Type B pancreatic cell (in vitro differentiated cells): ENCODE measurements around the gene CACNA1B. TPM values are rescaled to one million over a fixed set of nuclear protein-coding genes. Genes with fewer than 3 reads are reported as not detected.

ENCODE experiments used
- DNase-seq: peaks from one replicate; pipeline ENCODE4 v3.0.0; 2021; ENCODE audit warnings: mixed read lengths; ENCODE audit not compliant: unreplicated experiment; ENCODE audit errors: extremely low spot score
- H3K27ac Mint-ChIP-seq: 2 replicates; pipeline ENCODE4 v1.8.0; 2021; ENCODE audit warnings: mild to moderate bottlenecking, mixed read lengths
- H3K27me3 Mint-ChIP-seq: 2 replicates; pipeline ENCODE4 v1.8.0; 2021; ENCODE audit warnings: mixed read lengths
- H3K36me3 Mint-ChIP-seq: 2 replicates; pipeline ENCODE4 v1.8.0; 2021; ENCODE audit warnings: mixed read lengths
- H3K4me1 Mint-ChIP-seq: one replicate; pipeline ENCODE4 v1.8.0; 2021; ENCODE audit warnings: mixed read lengths; ENCODE audit not compliant: unreplicated experiment
- H3K4me3 Mint-ChIP-seq: 2 replicates; pipeline ENCODE4 v1.8.0; 2021; ENCODE audit warnings: mild to moderate bottlenecking, mixed read lengths
- H3K9me3 Mint-ChIP-seq: 2 replicates; pipeline ENCODE4 v1.8.0; 2021; ENCODE audit warnings: mixed read lengths
- total RNA-seq: library from RNA; stranded (reverse); gene quantifications from 2 replicates; pipeline ENCODE4 v1.2.1, GENCODE V29; 2021; ENCODE audit warnings: low replicate concordance
- TF ChIP-seq, protein P1 (sequence below): fragments of 200-600 bp; sonication (generic); conservative IDR thresholded peaks from 2 replicates; pipeline ENCODE4 v1.5.0; 2021; ENCODE audit warnings: antibody characterized with exemption, mild to moderate bottlenecking

Gene CACNA1B
- total RNA-seq, 1 donor from 2014 or later = 2.4 TPM

DNA sequence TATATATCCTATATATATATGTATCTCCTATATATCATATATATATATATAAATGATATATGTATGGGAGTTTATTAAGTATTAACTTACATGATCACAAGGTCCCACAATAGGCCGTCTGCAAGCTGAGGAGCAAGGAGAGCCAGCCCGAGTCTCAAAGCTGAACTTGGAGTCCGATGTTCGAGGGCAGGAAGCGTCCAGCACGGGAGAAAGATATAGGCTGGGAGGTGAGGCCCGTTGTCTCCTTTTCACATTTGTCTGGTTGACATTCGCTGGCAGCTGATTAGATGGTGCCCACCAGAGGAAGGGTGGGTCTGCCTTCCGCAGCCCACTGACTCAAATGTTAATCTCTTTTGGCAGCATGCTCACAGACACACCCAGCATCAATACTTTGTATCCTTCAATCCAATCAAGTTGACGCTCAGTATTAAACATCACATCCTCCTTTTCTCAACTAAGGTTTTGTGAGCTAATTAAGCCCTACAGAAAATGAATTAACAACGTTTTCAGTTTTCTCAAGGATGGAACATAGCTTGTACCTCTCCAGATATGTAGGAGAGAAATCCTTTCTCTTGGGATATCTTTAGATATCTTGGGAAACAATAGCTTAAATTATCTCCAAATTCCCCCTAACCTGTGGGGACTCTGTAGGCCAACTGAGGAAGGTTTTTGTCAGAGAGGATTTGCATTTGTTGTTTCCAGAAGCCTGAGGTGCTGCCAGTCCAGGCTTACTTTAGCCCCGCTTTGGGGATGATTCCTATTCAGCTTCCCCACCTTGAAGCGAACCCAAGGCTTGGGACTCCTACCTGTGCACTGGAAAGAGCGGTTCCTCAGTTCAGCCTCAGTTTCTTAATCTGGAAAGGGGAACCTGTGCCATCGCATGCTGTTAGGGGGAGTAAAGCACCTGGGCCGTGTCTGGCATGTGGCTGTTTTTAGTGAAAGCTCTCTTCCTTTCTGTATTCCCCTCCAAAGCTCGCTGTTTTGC is 163.2 kb downstream of the CACNA1B start:
- peak; percentile 40 for DNase-seq
- Mint-ChIP-seq H3K36me3 (no peaks in the 10 kb centered on the region), H3K27me3 (peaks cover 8% of the 10 kb centered on the region), H3K4me1 (no peaks in the 10 kb centered on the region), H3K4me3 (no peak overlapping the region), H3K27ac (no peak overlapping the region), H3K9me3 (no peaks in the 10 kb centered on the region)
- TF ChIP-seq, protein P1, sequence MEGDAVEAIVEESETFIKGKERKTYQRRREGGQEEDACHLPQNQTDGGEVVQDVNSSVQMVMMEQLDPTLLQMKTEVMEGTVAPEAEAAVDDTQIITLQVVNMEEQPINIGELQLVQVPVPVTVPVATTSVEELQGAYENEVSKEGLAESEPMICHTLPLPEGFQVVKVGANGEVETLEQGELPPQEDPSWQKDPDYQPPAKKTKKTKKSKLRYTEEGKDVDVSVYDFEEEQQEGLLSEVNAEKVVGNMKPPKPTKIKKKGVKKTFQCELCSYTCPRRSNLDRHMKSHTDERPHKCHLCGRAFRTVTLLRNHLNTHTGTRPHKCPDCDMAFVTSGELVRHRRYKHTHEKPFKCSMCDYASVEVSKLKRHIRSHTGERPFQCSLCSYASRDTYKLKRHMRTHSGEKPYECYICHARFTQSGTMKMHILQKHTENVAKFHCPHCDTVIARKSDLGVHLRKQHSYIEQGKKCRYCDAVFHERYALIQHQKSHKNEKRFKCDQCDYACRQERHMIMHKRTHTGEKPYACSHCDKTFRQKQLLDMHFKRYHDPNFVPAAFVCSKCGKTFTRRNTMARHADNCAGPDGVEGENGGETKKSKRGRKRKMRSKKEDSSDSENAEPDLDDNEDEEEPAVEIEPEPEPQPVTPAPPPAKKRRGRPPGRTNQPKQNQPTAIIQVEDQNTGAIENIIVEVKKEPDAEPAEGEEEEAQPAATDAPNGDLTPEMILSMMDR = no peak

DNA sequence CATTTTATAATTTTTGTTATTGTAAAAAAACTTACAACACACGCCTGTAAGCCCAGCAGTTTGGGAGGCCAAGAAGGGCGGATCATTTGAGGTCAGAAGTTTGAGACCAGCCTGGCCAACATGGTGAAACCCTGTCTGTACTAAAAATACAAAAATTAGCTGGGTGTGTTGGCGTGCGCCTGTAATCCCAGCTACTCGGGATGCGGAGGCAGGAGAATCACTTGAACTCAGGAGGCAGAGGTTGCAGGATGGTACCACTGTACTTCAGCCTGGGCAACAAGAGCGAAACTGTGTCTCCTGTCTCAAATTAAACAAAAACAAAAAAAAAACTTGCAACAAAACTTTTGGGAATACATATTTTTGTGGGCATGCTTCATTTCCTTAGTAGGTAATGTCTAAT is 164.6 kb downstream of the CACNA1B start:
- no peaks in the 10 kb centered on the region for H3K4me1 Mint-ChIP-seq
- DNase-seq = no peak
- H3K4me3 Mint-ChIP-seq = no peak overlapping the region
- no peaks in the 10 kb centered on the region for H3K9me3 Mint-ChIP-seq
- H3K36me3 Mint-ChIP-seq = no peaks in the 10 kb centered on the region
- peaks cover 8% of the 10 kb centered on the region for H3K27me3 Mint-ChIP-seq
- TF ChIP-seq, protein P1 = no peak
- H3K27ac Mint-ChIP-seq = no peak overlapping the region

DNA sequence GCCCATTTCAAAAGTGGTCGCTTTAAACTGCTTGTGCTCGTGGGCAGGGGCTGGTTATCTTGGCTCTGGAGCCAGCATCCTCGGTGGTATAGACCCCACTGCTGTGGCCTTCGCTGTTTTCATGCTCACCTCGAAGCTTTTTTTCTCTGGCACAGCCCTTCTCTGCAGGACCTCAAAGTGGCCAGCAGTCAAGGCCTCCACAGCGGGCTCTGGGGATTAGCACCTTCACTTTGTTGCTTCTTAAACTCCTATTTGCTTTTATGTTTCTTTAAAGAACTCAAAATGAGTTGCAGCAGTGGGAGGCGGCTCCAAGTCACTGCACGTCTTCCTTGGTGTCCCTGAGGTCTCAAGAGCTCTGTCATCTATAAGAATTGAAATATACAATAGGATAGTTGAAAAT is 165.1 kb downstream of the CACNA1B start:
- peaks cover 8% of the 10 kb centered on the region for H3K27me3 Mint-ChIP-seq

DNA sequence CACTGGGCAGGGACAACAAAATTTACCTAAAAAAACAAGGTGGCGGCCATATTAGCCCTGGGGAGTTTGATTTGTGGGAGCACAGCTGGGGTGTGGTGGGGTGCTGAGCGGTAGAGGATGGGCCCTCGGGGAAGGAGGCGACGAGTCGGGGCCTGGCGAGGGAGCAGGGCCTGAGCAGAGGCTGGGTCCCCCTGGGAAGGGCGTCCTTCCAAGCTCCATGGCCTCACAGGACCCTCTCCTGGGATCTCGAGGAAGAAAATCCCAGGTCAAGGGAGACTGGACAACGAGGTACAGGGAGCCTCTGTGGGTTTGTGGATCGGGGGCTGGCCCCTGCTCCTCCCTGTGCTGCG is 165.5 kb downstream of the CACNA1B start:
- Mint-ChIP-seq H3K27me3 (peaks cover 8% of the 10 kb centered on the region), H3K9me3 (no peaks in the 10 kb centered on the region), H3K27ac (no peak overlapping the region), H3K36me3 (no peaks in the 10 kb centered on the region), H3K4me1 (peaks cover 6% of the 10 kb centered on the region), H3K4me3 (no peak overlapping the region)
- peak; percentile 27 for DNase-seq
- TF ChIP-seq, protein P1 = no peak

More for the DNA sequence above, 165.1 kb downstream of the CACNA1B start:
- H3K9me3 Mint-ChIP-seq = no peaks in the 10 kb centered on the region
- H3K4me1 Mint-ChIP-seq = peaks cover 4% of the 10 kb centered on the region
- H3K4me3 Mint-ChIP-seq = no peak overlapping the region
- peak; percentile 34 for DNase-seq
- no peaks in the 10 kb centered on the region for H3K36me3 Mint-ChIP-seq
- no peak overlapping the region for H3K27ac Mint-ChIP-seq
- TF ChIP-seq, protein P1 = no peak

DNA sequence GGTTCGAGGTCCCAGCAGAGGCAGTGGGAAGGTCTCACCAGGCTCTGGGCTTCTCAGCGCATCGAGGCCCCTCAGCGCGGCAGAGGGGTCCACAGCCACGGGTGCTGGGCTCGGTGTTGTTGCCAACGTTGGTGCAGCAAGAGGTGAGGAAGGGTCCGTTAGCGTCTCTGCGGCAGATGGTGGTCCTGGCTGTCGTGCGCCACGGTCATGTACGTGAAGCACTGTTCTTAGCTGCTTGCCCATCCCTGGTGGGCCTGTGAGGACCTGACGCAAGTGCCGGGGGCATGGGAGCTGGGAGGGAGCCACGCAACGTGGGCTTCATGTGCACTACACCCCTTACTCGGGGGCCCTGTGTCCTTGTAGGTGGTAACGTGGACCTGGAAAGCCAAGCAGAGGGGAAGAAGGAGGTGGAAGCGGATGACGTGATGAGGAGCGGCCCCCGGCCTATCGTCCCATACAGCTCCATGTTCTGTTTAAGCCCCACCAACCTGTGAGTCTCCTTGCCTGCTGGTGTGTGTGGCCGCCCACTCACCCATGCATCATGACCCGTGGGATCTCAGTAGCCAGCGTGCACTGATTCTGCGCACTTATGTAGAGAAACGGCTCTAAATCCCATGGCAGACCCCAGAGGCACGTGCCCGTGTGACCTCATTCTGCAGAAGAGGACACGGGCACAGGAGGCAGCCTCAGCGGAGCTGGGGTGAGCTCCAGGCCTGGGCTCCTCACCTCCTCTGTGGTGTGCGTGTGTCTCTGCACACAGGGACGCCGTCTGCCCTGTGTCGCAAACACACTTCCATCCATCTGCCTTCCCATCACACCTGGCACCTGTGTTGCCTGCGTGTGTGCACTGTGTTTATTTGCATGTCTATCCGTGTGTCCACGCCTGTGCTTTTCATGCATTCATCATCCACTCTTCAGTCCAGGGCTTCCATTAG is 166.1 kb downstream of the CACNA1B start:
- TF ChIP-seq, protein P1 = no peak
- peak; percentile 67 for DNase-seq
- Mint-ChIP-seq H3K27ac (no peak overlapping the region), H3K4me3 (no peak overlapping the region), H3K9me3 (no peaks in the 10 kb centered on the region), H3K4me1 (peaks cover 6% of the 10 kb centered on the region), H3K36me3 (no peaks in the 10 kb centered on the region), H3K27me3 (peaks cover 8% of the 10 kb centered on the region)
